T-helper 1 cell treated with Interleukin-12 subunit alpha and Interleukin-12 subunit beta and Interleukin-4 antibody, amounts not matched to agents 30 ng/mL and 1 ng/mL, for 36 hours (primary cell): ENCODE data around the gene RFTN1. TPM values are rescaled to one million over a fixed set of nuclear protein-coding genes. Genes with fewer than 3 reads are reported as not detected.

Source experiments
- intact Hi-C: fragments of 100-400 bp; cut with micrococcal nuclease; formaldehyde crosslinking; loops from one replicate; pipeline ENCODE4 v1.15.1; 2024
- total RNA-seq: library from RNA; stranded (reverse); gene quantifications from 2 replicates; pipeline ENCODE4 v1.2.3, GENCODE V29; 2022

RFTN1 gene
- total RNA-seq, 1 donor from 2014 or later = 90.3 TPM

GRCh38 chr3:16413321-16413720 is 100.2 kb downstream of the RFTN1 start:
- intact Hi-C loops = no loop called here

GRCh38 chr3:16412192-16412800 is 101.2 kb downstream of the RFTN1 start:
- intact Hi-C loops = no loop called here

DNA sequence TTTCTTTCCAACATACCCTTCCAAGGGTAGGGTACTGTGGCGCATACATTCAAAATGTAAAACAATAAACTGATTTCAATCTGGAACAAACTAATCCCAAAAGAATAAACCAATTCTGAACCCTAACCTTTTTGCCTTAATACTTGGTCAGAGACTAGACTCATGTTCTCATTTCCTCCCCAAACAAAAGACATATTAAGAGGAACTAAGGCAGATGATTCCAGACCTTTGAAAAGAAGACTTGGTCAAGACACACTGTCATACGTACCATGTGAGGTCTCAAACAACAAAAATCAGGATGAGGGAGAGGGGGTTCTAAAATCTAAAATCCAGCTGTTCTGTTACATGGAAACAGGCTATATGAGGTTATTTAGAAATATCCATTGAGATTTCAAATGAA is 102.1 kb downstream of the RFTN1 start:
- intact Hi-C loops = no loop called here

DNA sequence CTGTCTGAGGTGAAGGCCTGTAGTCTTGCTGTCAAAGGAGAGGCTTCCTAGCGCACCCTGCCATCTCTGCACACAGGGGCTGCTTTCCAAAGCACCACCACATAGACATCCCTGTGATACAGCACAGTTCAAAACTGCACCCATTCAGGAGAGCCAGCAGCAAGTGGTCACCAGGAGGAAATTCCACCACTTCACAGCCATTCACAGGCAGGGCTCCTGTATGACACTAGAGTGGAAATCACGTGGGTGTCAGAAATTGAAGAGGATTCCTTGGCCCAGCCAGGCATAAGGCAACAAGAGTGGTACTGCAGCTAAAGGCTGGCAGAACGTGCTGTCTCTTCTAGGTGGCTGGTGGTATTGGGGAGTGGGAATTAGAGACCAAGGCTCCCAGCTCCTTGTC is 102.8 kb downstream of the RFTN1 start:
- intact Hi-C loops = no loop called here

DNA sequence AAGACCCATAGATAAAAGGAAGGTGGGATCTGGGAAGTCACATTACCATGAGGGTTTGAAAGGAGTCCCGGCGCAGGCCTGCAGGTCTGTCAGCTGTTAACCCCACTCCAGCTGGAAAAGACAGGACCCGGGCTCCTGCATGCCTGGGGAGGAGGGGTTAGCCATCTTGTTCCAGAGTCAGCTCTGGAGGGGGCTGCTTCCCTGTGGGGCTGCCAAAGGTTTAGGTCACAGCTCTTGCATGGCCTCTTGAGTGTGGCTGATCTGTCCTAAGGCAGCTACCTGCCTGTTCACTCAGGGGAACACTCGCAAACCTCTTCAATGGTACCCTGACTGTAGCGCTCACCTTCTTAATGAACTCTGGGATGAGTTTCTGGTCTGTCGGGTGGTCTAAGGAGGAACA is 104.5 kb downstream of the RFTN1 start:
- intact Hi-C loops = no loop called here

- intact Hi-C loops = no loop called here
These were observed 106.1 kb downstream of the RFTN1 start for GRCh38 chr3:16407366-16407765.

- intact Hi-C loops = no loop called here
These were observed 106.9 kb downstream of the RFTN1 start for GRCh38 chr3:16406579-16406978.

DNA sequence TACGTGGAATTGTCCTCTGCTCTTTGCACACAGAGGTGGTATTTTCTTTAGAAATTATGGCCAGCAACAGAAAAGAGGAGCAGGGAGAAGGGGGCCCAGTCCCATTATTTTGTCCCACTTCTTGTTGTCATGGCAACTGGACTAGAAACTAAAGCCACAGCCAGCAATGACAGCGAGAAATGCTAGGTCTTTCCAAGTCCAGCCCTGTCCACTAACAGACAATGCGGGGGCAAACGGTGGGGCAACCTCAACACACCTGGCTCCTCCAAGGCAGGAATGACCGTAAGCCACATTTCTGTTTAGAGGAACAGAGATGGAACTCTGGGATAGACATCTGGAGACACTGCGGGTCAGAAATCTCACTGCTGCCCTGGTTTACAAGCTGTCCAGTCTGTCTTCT is 107.3 kb downstream of the RFTN1 start:
- intact Hi-C loops = no loop called here

- intact Hi-C loops = no loop called here
These were observed 109.1 kb downstream of the RFTN1 start for GRCh38 chr3:16404349-16404895.

DNA sequence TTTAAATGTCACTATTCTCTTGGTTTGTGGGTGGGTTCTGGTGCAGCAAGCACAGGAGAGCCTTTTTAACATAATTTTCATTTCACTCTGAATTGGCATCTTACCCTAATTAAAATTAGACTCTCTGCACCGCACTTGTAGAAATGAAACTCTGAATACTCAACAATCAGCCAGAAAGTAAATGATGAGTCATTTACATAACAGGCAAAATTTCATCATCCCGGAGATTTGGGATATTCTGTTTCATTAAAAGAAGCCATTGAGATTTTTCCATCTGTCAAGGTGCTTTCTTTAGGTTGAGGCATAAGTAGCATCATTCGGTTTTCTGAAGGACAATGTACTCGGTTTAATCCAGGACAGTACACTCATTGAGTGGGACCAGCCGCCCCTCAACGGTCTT is 111.0 kb downstream of the RFTN1 start:
- intact Hi-C loops = no loop called here

DNA sequence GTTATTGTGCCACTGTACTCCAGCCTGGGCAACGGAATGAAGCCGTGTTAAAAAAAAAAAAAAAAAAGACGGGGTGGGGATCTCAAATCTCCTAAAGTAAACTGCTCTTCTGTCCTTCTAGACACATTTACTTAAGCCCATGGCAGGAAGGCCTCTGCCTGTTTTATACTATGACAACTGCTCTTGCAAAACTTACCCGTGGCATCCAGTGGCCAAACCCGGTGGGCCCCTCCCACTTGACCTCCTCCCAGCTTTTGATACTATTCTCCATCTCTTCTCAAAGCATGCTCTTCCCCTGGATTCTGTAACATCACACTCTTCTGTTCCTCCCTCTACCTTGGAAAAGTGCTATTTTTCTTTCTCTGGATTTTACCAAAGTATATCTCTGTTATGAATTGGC is 112.2 kb downstream of the RFTN1 start:
- intact Hi-C loops = no loop called here

DNA sequence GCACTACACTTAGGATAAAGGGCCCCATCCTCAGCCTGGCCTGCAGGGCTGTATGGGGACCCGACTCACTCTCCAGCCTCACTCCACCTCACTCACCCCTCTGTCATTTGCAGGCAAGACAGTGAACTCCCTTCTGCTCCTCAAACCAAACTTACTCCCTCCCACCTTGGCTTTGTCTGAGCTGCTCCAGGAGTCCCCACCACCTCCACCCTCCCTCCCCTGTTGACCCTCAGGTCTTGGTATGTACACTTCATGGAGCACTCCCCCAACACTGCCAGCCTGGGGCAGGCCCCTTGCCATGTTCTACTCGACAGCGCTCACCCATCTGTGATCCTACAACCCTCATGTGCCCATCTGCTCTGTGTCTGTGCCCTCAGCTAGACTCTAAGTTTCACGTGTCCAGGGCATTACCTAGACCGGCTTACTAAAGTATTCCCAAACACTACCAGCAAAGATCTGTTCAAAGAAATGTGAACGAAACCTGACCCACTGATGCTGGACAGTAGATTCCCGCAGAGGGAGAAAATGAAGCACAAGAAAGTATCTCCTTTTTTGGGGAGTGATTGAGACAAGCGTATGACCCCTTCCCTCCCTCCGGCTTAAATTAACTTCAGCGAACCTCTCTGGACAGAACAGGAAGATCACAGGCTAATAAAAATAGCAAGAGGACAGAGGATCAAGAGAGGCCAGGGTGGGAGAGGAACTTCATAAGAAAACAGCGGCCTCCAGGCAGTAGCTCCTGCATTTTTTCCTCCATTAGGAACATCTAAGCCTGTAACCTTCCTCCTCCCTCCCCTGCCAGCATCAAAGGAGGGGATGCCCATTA is 113.2 kb downstream of the RFTN1 start:
- intact Hi-C loops = no loop called here

- intact Hi-C loops = no loop called here
These were observed 114.0 kb downstream of the RFTN1 start for GRCh38 chr3:16399473-16399872.

- intact Hi-C loops = no loop called here
These were observed 114.9 kb downstream of the RFTN1 start for GRCh38 chr3:16398648-16399047.

DNA sequence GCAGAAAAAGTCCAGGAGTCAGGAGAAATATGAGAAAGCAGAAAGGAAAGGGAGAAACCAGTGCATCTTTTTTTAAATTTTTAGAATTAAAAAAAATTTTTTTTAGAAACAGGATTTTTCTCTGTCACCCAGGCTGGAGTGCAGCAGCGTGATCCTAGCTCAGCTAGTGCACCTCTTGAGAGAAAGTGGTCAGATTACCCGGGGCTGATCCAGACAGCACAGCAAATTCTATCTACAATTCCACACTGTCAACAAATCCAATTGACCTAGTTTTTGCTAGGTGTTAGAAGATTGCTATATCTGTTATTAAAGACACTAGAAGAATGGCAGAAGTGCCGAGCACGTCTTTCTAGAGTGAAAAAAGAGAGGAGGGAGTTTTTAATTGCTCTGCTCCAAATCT is 117.3 kb downstream of the RFTN1 start:
- intact Hi-C loops = no loop called here

DNA sequence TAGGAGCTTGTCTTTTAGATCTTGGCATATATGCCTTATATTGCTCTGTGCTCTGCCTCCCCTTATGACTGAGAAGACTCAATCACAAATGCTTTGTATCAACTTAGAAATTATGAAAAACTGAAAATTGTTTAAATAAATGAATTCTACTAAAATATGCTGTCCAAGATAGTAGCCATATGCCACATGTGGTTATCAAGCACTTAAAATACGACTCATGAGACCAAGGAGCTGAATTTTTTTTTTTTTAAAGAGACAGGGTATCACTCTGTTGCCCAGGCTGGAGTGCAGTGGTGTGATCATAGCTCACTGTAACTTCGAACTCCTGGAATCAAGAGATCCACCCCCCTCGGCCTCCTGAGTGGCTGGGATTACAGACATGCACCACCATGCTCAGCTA is 118.3 kb downstream of the RFTN1 start:
- intact Hi-C loops = no loop called here

- intact Hi-C loops = no loop called here
These were observed 118.9 kb downstream of the RFTN1 start for GRCh38 chr3:16394639-16395038.

DNA sequence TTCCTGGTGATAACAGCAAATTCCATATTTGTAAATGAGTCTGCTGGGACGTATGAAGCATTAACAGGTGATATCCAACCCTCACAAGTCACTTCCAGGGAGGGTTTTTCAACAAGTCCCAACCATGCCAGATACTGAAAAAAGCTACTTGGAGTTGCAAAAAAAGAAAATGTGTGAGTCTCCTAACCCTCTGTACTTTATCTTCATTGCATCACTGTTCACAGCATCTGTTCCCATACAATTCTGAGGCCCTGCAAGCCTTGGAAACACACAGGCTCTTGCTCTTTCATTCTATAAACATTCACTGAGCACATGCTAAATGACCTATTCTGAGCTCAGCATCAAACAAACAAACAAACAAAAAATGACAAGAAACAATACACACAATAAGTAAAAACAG is 120.8 kb downstream of the RFTN1 start:
- intact Hi-C loops = no loop called here

- intact Hi-C loops = no loop called here
These were observed 121.4 kb downstream of the RFTN1 start for GRCh38 chr3:16392065-16392464.

DNA sequence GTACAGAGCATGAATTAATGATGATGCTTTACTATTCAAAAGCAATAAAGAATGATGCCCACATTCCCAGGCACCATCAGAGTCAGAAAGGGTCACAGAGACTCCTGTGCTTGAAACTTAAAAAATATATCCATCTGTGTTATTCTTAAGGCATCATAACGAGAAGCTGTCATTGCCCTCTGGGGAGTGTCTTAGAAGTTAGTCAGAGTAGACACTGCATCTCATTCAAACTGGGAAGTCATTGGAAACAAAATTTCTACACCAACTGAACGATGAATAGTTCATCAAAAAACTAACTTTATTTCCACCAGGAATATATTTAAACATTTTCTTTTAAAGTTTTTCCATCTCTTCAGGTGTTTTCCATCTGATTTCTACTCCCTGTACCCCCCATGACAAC is 122.9 kb downstream of the RFTN1 start:
- intact Hi-C loops = no loop called here

GRCh38 chr3:16388850-16389441 is 124.6 kb downstream of the RFTN1 start:
- intact Hi-C loops = no loop called here

DNA sequence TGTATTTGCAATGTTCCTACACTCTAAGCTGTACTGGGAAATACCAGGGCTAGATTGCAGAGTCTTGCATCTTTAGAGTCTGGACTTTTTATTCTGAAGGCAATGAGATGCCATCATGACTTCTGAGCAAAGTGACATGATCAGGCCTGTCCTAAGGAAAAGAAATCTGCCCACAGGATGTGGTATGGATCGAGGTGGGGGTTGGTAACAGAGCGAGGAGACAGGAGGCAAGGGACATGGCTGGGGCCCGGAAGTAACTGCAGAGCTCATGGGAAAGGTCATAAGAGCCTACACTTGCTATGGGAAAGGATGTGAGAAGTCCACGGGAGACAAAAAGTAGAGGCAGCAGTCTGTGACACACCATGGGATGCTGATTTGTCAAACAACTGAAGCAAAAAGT is 126.9 kb downstream of the RFTN1 start:
- intact Hi-C loops = no loop called here
